Right lobe of liver (tissue), 6 donors: ENCODE results near the gene PLXNA2. TPM values are rescaled to one million over a fixed set of nuclear protein-coding genes. Genes with fewer than 3 reads are reported as not detected.

ENCODE experiments used
- ATAC-seq, 4 donors: fragments of 200-7000 bp; cut with Tn5 transposase; one replicate each; pipeline ENCODE4 v1.9.1; 2020; ENCODE audit warnings: mild to moderate bottlenecking in 4 of 4, moderate library complexity in 4 of 4
- DNase-seq, 3 donors: peaks; one replicate each; pipeline ENCODE4 v3.0.0-alpha.2; 2020
- H3K27ac ChIP-seq, 3 donors: fragments of 200-600 bp; one replicate each; pipeline ENCODE4 v1.8.0; 2022
- H3K27me3 ChIP-seq, 2 donors: fragments of 200-600 bp; one replicate each; pipeline ENCODE4 v1.8.0; 2022
- H3K36me3 ChIP-seq, 4 donors: fragments of 200-600 bp; sonication (generic) in 1 of 4; one replicate each; pipeline versions ENCODE4 v1.5.1 to v1.8.0; 2017 to 2022; ENCODE audit warnings: control low read depth in 1 of 4
- H3K4me1 ChIP-seq, 4 donors: fragments of 200-600 bp; sonication (generic) in 1 of 4; one replicate each; pipeline versions ENCODE4 v1.5.1 to v1.8.0; 2017 to 2022; ENCODE audit warnings: control low read depth in 1 of 4
- H3K4me3 ChIP-seq, 3 donors: fragments of 200-600 bp; one replicate each; pipeline ENCODE4 v1.8.0; 2022
- H3K9me3 ChIP-seq, 4 donors: fragments of 200-600 bp; sonication (generic) in 1 of 4; one replicate each; pipeline versions ENCODE4 v1.5.1 to v1.8.0; 2017 to 2022; ENCODE audit warnings: control low read depth in 1 of 4
- POLR2A ChIP-seq: fragments of 450-650 bp; IDR thresholded peaks from one replicate; pipeline ENCODE4 v1.6.1; 2017; ENCODE audit warnings: antibody characterized with exemption, mild to moderate bottlenecking
- WGBS: methylation state at CpG from one replicate; pipeline ENCODE4 v1.1.6; 2018; ENCODE audit warnings: low coverage, low lambda C conversion rate; ENCODE audit not compliant: insufficient coverage; ENCODE audit errors: missing lambda C conversion rate; 5-methylcytosine and 5-hydroxymethylcytosine counted together
- intact Hi-C, 2 donors: fragments of 100-400 bp; cut with DNase I; formaldehyde crosslinking; loops; one replicate each; pipeline versions ENCODE4 v1.11.2 to v1.14.1; 2022
- total RNA-seq, 6 experiments: library from RNA; depleted of rRNA in 2 of 6; stranded (reverse); fragments of >200 nt in 2 of 6; fragmentation: NEBNext Ultra II Directional in 3 of 6; extraction: Animal tissue kit (Norgen Biotek cat#: 25700) in 3 of 6; gene quantifications; one replicate each; pipeline versions ENCODE4 v1.1.0 to v1.2.4, GENCODE V29; 2016 to 2023
- TF ChIP-seq, protein P1 (sequence below), 4 donors: fragments of 200-600 bp in 3 of 4; fragments of 450-650 bp in 1 of 4; IDR thresholded peaks; one replicate each; pipeline versions ENCODE4 v1.5.1 to v1.8.0; 2016 to 2022; ENCODE audit warnings: antibody characterized with exemption in 4 of 4, mild to moderate bottlenecking in 2 of 4
- donor health status: DM: no; HTN: yes; CAD: no.
- donor health status: DM: no; HTN: no; CAD: no.
- donor health status: DM: no; HTN: no; CAD: no.
- donor health status: DM: no; HTN: yes; CAD: no.
- donor health status: DM: no; HTN: yes; CAD: no.

Gene PLXNA2
- total RNA-seq, 6 experiments from 2014 or later, result 5.6 to 20.8 (median 9.3) TPM

DNA sequence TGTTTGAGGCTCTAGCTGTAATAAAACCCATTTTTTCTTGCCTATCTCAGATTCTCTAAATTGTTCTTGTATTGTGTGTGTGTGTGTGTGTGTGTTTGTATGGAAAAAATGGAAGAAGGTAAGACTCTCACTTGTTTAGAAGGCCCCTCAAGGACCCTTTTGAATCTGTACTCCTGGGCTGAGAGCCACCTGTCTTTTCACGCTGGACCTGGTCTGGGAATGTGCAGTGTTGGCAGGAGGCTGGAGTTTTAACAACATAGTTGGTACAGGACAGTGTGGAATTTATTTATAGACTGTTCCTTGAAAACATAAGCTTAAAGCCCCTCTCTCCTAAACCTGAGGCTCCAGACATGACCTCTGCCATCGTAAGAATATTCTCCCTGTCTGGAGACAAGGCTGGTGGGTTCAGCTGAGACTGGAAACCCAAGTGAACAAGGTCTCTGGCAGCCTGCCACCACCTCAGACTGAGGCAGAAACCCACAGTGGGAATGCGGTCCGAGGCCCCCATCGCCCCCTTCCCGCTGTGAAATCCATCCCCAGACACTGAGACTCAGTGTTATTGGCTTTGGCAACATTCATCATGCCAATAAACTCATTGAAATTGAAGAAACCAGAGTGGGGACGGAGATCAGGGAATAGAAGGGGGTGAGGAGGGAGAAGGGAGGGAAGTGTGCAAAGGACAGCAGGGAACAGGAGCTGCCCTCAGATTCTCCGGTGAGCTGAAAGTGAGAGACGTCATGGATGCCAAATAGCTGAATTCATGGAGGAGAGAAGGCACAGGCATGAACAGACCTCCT lies 24.6 kb upstream of the PLXNA2 start:
- Histone ChIP-seq H3K27ac (no peak overlapping the region), H3K4me1 (peaks cover 0 to 15% (median 5%) of the 10 kb centered on the region in 4 donors), H3K27me3 (no peaks in the 10 kb centered on the region), H3K36me3 (no peaks in the 10 kb centered on the region), H3K4me3 (no peak overlapping the region), H3K9me3 (no peaks in the 10 kb centered on the region)
- no peak for ATAC-seq
- DNase-seq, result no peak
- no peak for TF ChIP-seq POLR2A
- TF ChIP-seq, protein P1, sequence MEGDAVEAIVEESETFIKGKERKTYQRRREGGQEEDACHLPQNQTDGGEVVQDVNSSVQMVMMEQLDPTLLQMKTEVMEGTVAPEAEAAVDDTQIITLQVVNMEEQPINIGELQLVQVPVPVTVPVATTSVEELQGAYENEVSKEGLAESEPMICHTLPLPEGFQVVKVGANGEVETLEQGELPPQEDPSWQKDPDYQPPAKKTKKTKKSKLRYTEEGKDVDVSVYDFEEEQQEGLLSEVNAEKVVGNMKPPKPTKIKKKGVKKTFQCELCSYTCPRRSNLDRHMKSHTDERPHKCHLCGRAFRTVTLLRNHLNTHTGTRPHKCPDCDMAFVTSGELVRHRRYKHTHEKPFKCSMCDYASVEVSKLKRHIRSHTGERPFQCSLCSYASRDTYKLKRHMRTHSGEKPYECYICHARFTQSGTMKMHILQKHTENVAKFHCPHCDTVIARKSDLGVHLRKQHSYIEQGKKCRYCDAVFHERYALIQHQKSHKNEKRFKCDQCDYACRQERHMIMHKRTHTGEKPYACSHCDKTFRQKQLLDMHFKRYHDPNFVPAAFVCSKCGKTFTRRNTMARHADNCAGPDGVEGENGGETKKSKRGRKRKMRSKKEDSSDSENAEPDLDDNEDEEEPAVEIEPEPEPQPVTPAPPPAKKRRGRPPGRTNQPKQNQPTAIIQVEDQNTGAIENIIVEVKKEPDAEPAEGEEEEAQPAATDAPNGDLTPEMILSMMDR (IDR thresholded peaks at IDR 0.05), result no peak
- WGBS, result 83% methylated on average over 6 of the region's 9 CpGs
- intact Hi-C loops, result no loop called here

DNA sequence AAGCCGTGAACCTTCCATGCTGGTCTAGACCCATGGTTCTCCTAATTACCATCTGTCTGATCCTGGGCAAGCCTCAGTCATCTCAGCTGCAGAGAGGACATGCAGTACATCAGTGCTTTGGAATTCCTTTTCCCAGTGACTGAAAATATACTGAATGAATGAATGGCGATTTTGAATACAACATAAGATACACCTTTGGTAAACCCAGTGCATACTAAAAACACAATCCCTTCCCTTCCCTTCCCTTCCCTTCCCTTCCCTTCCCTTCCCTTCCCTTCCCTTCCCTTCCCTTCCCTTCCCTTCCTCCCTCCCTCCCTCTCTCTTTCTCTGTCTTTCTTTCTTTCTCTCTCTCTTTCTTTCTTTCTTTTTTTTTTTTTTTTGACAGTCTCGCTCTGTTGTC lies 21.3 kb upstream of the PLXNA2 start:
- TF ChIP-seq, protein P1 (IDR thresholded peaks at IDR 0.05), result no peak
- TF ChIP-seq POLR2A, result no peak
- intact Hi-C loops, result no loop called here
- H3K4me1 ChIP-seq, result peaks cover 0 to 15% (median 5%) of the 10 kb centered on the region in 4 donors
- no peak for ATAC-seq
- H3K9me3 ChIP-seq, result no peaks in the 10 kb centered on the region
- no peak overlapping the region for H3K27ac ChIP-seq
- DNase-seq, result no peak
- H3K4me3 ChIP-seq, result no peak overlapping the region
- no peaks in the 10 kb centered on the region for H3K27me3 ChIP-seq
- WGBS, result 74% methylated on average over 2 of the region's 3 CpGs
- no peaks in the 10 kb centered on the region for H3K36me3 ChIP-seq

DNA sequence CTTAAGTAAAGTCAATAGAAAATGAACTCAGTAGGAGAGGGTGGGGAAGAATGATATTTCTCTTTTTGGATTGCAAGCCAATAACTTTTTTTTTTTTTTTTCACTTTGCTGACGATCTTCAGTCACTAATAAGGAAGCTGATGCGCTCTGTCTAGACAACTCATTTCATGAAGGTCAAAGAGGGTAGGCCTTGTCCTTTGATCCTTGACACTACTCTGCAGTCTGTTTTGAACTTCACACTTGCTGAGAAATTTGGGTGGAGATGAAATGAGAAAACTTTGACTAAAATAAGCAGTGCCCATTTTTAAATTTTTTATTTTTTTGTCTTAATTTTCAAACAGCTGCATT lies 20.9 kb upstream of the PLXNA2 start:
- peak in 3 of 4 donors; percentile 17 to 34 (median 23) for ATAC-seq
- H3K4me1 ChIP-seq, result peaks cover 0 to 15% (median 5%) of the 10 kb centered on the region in 4 donors
- 44% methylated on average over 2 of the region's 2 CpGs for WGBS

DNA sequence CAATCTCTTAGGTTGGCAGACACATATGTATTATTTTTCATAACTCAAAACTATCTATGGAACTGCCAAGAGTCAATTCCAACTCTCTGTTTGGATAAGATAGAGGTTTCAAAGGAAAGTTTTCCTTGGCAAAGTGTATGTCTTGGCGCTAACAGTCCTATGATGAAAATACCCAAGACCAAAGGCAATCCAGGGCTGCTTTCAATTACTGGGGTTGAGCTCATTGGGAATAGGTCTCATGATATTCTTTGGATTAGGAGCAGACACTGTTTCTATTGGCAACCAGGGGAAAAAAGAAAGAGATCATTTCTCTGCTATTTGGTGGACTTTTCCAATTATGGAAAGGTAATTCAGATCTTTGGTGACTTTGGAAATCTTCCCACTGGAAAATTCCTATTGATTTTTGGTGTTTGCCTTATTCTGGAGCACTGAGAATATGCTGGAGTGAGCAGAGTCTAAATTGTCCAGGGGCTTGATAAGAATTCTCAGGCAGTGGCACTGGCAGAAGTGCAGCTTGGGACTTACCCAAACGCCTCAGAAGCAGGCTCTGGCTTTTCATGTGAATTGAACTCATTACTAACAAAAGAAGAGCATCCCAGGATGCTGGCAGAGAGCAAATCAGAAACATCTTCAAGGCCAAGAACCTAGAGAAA lies 20.4 kb upstream of the PLXNA2 start:
- intact Hi-C loops, result no loop called here
- 14% methylated on average over 2 of the region's 2 CpGs for WGBS

More for the DNA sequence above, 20.9 kb upstream of the PLXNA2 start:
- H3K9me3 ChIP-seq, result no peaks in the 10 kb centered on the region
- H3K36me3 ChIP-seq, result no peaks in the 10 kb centered on the region
- peak overlapping the region in 1 of 3 donors; percentile 49 for H3K27ac ChIP-seq
- no peaks in the 10 kb centered on the region for H3K27me3 ChIP-seq
- no peak for DNase-seq
- H3K4me3 ChIP-seq, result no peak overlapping the region
- TF ChIP-seq, protein P1 (IDR thresholded peaks at IDR 0.05), result no peak
- TF ChIP-seq POLR2A, result no peak
- intact Hi-C loops, result no loop called here

More for the DNA sequence above, 20.4 kb upstream of the PLXNA2 start:
- Histone ChIP-seq H3K9me3 (no peaks in the 10 kb centered on the region), H3K4me1 (peaks cover 0 to 15% (median 5%) of the 10 kb centered on the region in 4 donors), H3K27me3 (no peaks in the 10 kb centered on the region), H3K4me3 (no peak overlapping the region), H3K36me3 (no peaks in the 10 kb centered on the region), H3K27ac (peak overlapping the region in 1 of 3 donors; percentile 49)
- TF ChIP-seq, protein P1 (IDR thresholded peaks at IDR 0.05), result no peak
- ATAC-seq (peak; percentile 61 to 85 (median 77)), DNase-seq (no peak)
